Neural crest cell (in vitro differentiated cells): ENCODE results near the gene HECTD1. TPM values are rescaled to one million over a fixed set of nuclear protein-coding genes. Genes with fewer than 3 reads are reported as not detected.

Experiments
- DNase-seq: peaks from one replicate; pipeline ENCODE4 v3.0.0; 2021; ENCODE audit warnings: low read depth, mixed read lengths, low spot score
- H3K27ac Mint-ChIP-seq: one replicate; pipeline ENCODE4 v1.8.0; 2021; ENCODE audit warnings: mild to moderate bottlenecking, mixed read lengths; ENCODE audit not compliant: unreplicated experiment
- H3K27me3 Mint-ChIP-seq: 2 replicates; pipeline ENCODE4 v1.8.0; 2021; ENCODE audit warnings: low read depth, mild to moderate bottlenecking, mixed read lengths
- H3K36me3 Mint-ChIP-seq: 2 replicates; pipeline ENCODE4 v1.8.0; 2021; ENCODE audit warnings: low read depth, mild to moderate bottlenecking, mixed read lengths
- H3K4me1 Mint-ChIP-seq: 2 replicates; pipeline ENCODE4 v1.8.0; 2021; ENCODE audit warnings: mixed read lengths
- H3K4me3 Mint-ChIP-seq: one replicate; pipeline ENCODE4 v1.8.0; 2021; ENCODE audit warnings: mild to moderate bottlenecking, mixed read lengths
- H3K9me3 Mint-ChIP-seq: 2 replicates; pipeline ENCODE4 v1.8.0; 2021; ENCODE audit warnings: mixed read lengths
- CTCF ChIP-seq: fragments of 200-600 bp; sonication (generic); conservative IDR thresholded peaks from 2 replicates; pipeline ENCODE4 v1.5.0; 2021; ENCODE audit warnings: antibody characterized with exemption, mild to moderate bottlenecking
- total RNA-seq: library from RNA; stranded (reverse); gene quantifications from 2 replicates; pipeline ENCODE4 v1.2.1, GENCODE V29; 2021

Gene HECTD1
- total RNA-seq, 1 donor from 2014 or later = 152 TPM

GRCh38 chr14:31133133-31133532, 74.5 kb downstream of the HECTD1 start:
- Mint-ChIP-seq H3K36me3 (peaks cover 20% of the 10 kb centered on the region), H3K4me3 (no peak overlapping the region), H3K27me3 (no peaks in the 10 kb centered on the region), H3K27ac (no peak overlapping the region), H3K9me3 (no peaks in the 10 kb centered on the region), H3K4me1 (no peaks in the 10 kb centered on the region)
- no peak for TF ChIP-seq CTCF
- DNase-seq = no peak

- no peak overlapping the region for H3K27ac Mint-ChIP-seq
- H3K4me1 Mint-ChIP-seq = no peaks in the 10 kb centered on the region
- no peaks in the 10 kb centered on the region for H3K27me3 Mint-ChIP-seq
- no peaks in the 10 kb centered on the region for H3K9me3 Mint-ChIP-seq
- DNase-seq = no peak
- H3K36me3 Mint-ChIP-seq = peaks cover 12% of the 10 kb centered on the region
- no peak for TF ChIP-seq CTCF
- H3K4me3 Mint-ChIP-seq = no peak overlapping the region
These were observed 78.7 kb downstream of the HECTD1 start for GRCh38 chr14:31128601-31129526.

GRCh38 chr14:31127690-31128089, 79.9 kb downstream of the HECTD1 start:
- no peak overlapping the region for H3K4me3 Mint-ChIP-seq
- H3K4me1 Mint-ChIP-seq = no peaks in the 10 kb centered on the region
- no peaks in the 10 kb centered on the region for H3K27me3 Mint-ChIP-seq
- DNase-seq = no peak
- no peak for TF ChIP-seq CTCF
- H3K27ac Mint-ChIP-seq = no peak overlapping the region
- H3K36me3 Mint-ChIP-seq = peaks cover 11% of the 10 kb centered on the region
- H3K9me3 Mint-ChIP-seq = no peaks in the 10 kb centered on the region

GRCh38 chr14:31126680-31127079, 80.9 kb downstream of the HECTD1 start:
- H3K4me1 Mint-ChIP-seq = no peaks in the 10 kb centered on the region
- no peak overlapping the region for H3K4me3 Mint-ChIP-seq
- TF ChIP-seq CTCF = no peak
- peaks cover 11% of the 10 kb centered on the region for H3K36me3 Mint-ChIP-seq
- no peak overlapping the region for H3K27ac Mint-ChIP-seq
- DNase-seq = no peak
- no peaks in the 10 kb centered on the region for H3K9me3 Mint-ChIP-seq
- H3K27me3 Mint-ChIP-seq = no peaks in the 10 kb centered on the region

GRCh38 chr14:31125231-31125630, 82.4 kb downstream of the HECTD1 start:
- TF ChIP-seq CTCF = no peak
- Mint-ChIP-seq H3K27ac (no peak overlapping the region), H3K36me3 (peaks cover 14% of the 10 kb centered on the region), H3K9me3 (no peaks in the 10 kb centered on the region), H3K27me3 (no peaks in the 10 kb centered on the region), H3K4me1 (no peaks in the 10 kb centered on the region), H3K4me3 (no peak overlapping the region)
- no peak for DNase-seq
